Gastroesophageal sphincter (tissue), 4 donors: ENCODE results near the gene DAGLB. TPM values are rescaled to one million over a fixed set of nuclear protein-coding genes. Genes with fewer than 3 reads are reported as not detected.
A peak's percentile ranks its signal among the peaks of the same experiment; 100 is the strongest.
"Not testable (repeated sequence)": the region's sequence is repeated elsewhere in the genome, so short reads cannot be mapped to it uniquely, and the experiment has no call there.

Source experiments
- ATAC-seq: fragments of 150-250 bp; one replicate; pipeline ENCODE4 v1.9.1; 2016; ENCODE audit warnings: mild to moderate bottlenecking, moderate library complexity
- H3K27ac ChIP-seq, 4 donors: fragments of 200-600 bp; sonication (generic) in 3 of 4; 1 replicate in 3 of 4; 2 replicates in 1 of 4; pipeline ENCODE4 v1.5.1; 2016 to 2019
- H3K27me3 ChIP-seq: fragments of 200-600 bp; sonication (generic); one replicate; pipeline ENCODE4 v1.5.1; 2019
- H3K36me3 ChIP-seq, 2 donors: fragments of 200-600 bp; sonication (generic); one replicate each; pipeline ENCODE4 v1.5.1; 2019; ENCODE audit warnings: control low read depth in 1 of 2
- H3K4me1 ChIP-seq, 3 donors: fragments of 200-600 bp; sonication (generic); 1 replicate in 2 of 3; 2 replicates in 1 of 3; pipeline ENCODE4 v1.5.1; 2016 to 2019; ENCODE audit warnings: control low read depth in 2 of 3
- H3K4me3 ChIP-seq, 2 donors: fragments of 200-600 bp; sonication (generic); one replicate each; pipeline ENCODE4 v1.5.1; 2019; ENCODE audit warnings: mild to moderate bottlenecking in 1 of 2, moderate library complexity in 1 of 2
- H3K9me3 ChIP-seq, 3 donors: fragments of 200-600 bp; sonication (generic); one replicate each; pipeline ENCODE4 v1.5.1; 2017 to 2019; ENCODE audit warnings: control low read depth in 2 of 3
- CTCF ChIP-seq, 4 experiments: fragments of 200-600 bp in 2 of 4; fragments of 450-650 bp in 2 of 4; sonication (generic) in 1 of 4; IDR thresholded peaks; one replicate each; pipeline ENCODE4 v1.5.1; 2017 to 2019; ENCODE audit warnings: antibody characterized with exemption in 4 of 4, mild to moderate bottlenecking in 2 of 4, moderate library complexity in 2 of 4
- EP300 ChIP-seq: sonication (generic); formaldehyde crosslinking; IDR thresholded peaks from one replicate; pipeline ENCODE4 v1.6.1; 2017; ENCODE audit warnings: antibody characterized with exemption, mild to moderate bottlenecking
- POLR2A ChIP-seq, 2 donors: fragments of 450-650 bp; IDR thresholded peaks; one replicate each; pipeline ENCODE4 v1.6.1; 2017; ENCODE audit warnings: antibody characterized with exemption in 2 of 2, mild to moderate bottlenecking in 2 of 2, moderate library complexity in 1 of 2
- POLR2AphosphoS5 ChIP-seq: sonication (generic); formaldehyde crosslinking; IDR thresholded peaks from one replicate; pipeline ENCODE4 v1.6.1; 2017; ENCODE audit warnings: antibody characterized with exemption
- WGBS, 2 donors: methylation state at CpG; one replicate each; pipeline ENCODE4 v1.1.5; 2018; ENCODE audit warnings: low coverage in 1 of 2; 5-methylcytosine and 5-hydroxymethylcytosine counted together
- total RNA-seq, 4 donors: library from RNA; depleted of rRNA; stranded (reverse); fragments of >200 nt; gene quantifications; one replicate each; pipeline ENCODE4 v1.1.0, GENCODE V29; 2016

DAGLB gene
- total RNA-seq, 4 donors from 2014 or later = 6.7 to 10.8 (median 8.6) TPM

- Histone ChIP-seq H3K4me3 (no peak overlapping the region), H3K4me1 (peaks cover 10 to 87% (median 32%) of the 10 kb centered on the region in 3 donors), H3K36me3 (peaks cover 0 to 37% of the 10 kb centered on the region in 2 donors), H3K27ac (peak overlapping the region; percentile 5 to 81 (median 68)), H3K27me3 (no peaks in the 10 kb centered on the region), H3K9me3 (no peaks in the 10 kb centered on the region)
- TF ChIP-seq POLR2AphosphoS5 (no peak), POLR2A (IDR thresholded peaks at IDR 0.05) (no peak), EP300 (no peak), CTCF (IDR thresholded peaks at IDR 0.05) (no peak)
- 25 to 63% methylated on average over 2 to 4 of the region's 4 CpGs for WGBS, 2 donors
- ATAC-seq = no peak
These were observed 61.7 kb downstream of the DAGLB start for GRCh38 chr7:6385909-6386560.

- H3K27ac ChIP-seq = peak overlapping the region; percentile 5 to 81 (median 68)
- H3K36me3 ChIP-seq = peaks cover 0 to 29% of the 10 kb centered on the region in 2 donors
- no peaks in the 10 kb centered on the region for H3K9me3 ChIP-seq
- H3K27me3 ChIP-seq = no peaks in the 10 kb centered on the region
- ATAC-seq = peak; percentile 89
- 26 to 27% methylated on average over 5 of the region's 5 CpGs for WGBS, 2 donors
- TF ChIP-seq POLR2AphosphoS5 (peak; percentile 75), CTCF (IDR thresholded peaks at IDR 0.05) (no peak)
- peaks cover 10 to 93% (median 37%) of the 10 kb centered on the region in 3 donors for H3K4me1 ChIP-seq
- H3K4me3 ChIP-seq = no peak overlapping the region
These were observed 62.5 kb downstream of the DAGLB start for GRCh38 chr7:6385110-6385781.

- Histone ChIP-seq H3K9me3 (no peaks in the 10 kb centered on the region), H3K27me3 (no peaks in the 10 kb centered on the region), H3K4me3 (no peak overlapping the region), H3K36me3 (peaks cover 0 to 24% of the 10 kb centered on the region in 2 donors), H3K27ac (peak overlapping the region in 3 of 4 donors; percentile 37 to 74 (median 61)), H3K4me1 (peaks cover 10 to 99% (median 45%) of the 10 kb centered on the region in 3 donors)
- TF ChIP-seq EP300 = no peak
- no peak for TF ChIP-seq POLR2A (IDR thresholded peaks at IDR 0.05)
- TF ChIP-seq POLR2AphosphoS5 = no peak
- TF ChIP-seq CTCF (IDR thresholded peaks at IDR 0.05) = no peak
- WGBS, 2 donors = 86 to 88% methylated on average over 3 to 4 of the region's 4 CpGs
- no peak for ATAC-seq
These were observed 63.4 kb downstream of the DAGLB start for GRCh38 chr7:6384327-6384726.

GRCh38 chr7:6382817-6383216 is 64.9 kb downstream of the DAGLB start:
- H3K36me3 ChIP-seq = peaks cover 0 to 14% of the 10 kb centered on the region in 2 donors
- H3K9me3 ChIP-seq = no peaks in the 10 kb centered on the region
- peaks cover 10 to 100% (median 51%) of the 10 kb centered on the region in 3 donors for H3K4me1 ChIP-seq
- H3K4me3 ChIP-seq = no peak overlapping the region
- TF ChIP-seq POLR2AphosphoS5 = no peak
- TF ChIP-seq CTCF (IDR thresholded peaks at IDR 0.05) = no peak
- no peak for TF ChIP-seq EP300
- TF ChIP-seq POLR2A (IDR thresholded peaks at IDR 0.05) = no peak
- H3K27me3 ChIP-seq = no peaks in the 10 kb centered on the region
- peak overlapping the region in 3 of 4 donors; percentile 14 to 74 (median 30) for H3K27ac ChIP-seq
- 27 to 54% methylated on average over 5 of the region's 5 CpGs for WGBS, 2 donors
- ATAC-seq = no peak

GRCh38 chr7:6381846-6382245 is 65.9 kb downstream of the DAGLB start:
- peak overlapping the region in 2 of 4 donors; percentile 30 to 53 for H3K27ac ChIP-seq
- H3K4me1 ChIP-seq = peaks cover 15 to 100% (median 58%) of the 10 kb centered on the region in 3 donors
- 90% methylated on average over 9 to 11 of the region's 11 CpGs for WGBS, 2 donors

More at GRCh38 chr7:6381846-6382245, 65.9 kb downstream of the DAGLB start:
- H3K27me3 ChIP-seq, ATAC-seq, H3K4me3 ChIP-seq, H3K9me3 ChIP-seq: not testable (repeated sequence)
- H3K36me3 ChIP-seq = peaks cover 0 to 10% of the 10 kb centered on the region in 2 donors
